ENCODE results near the gene SLC29A4. TPM values are rescaled to one million over a fixed set of nuclear protein-coding genes. Genes with fewer than 3 reads are reported as not detected.
"Not testable (repeated sequence)": the region's sequence is repeated elsewhere in the genome, so short reads cannot be mapped to it uniquely, and the experiment has no call there.

SLC29A4 gene
- polyA plus RNA-seq, 1 donor, result 37.4 TPM

GRCh38 chr7:5323800-5324781 lies 41.3 kb downstream of the SLC29A4 start:
- DNase-seq, result not testable (repeated sequence)

GRCh38 chr7:5324961-5325360 lies 42.2 kb downstream of the SLC29A4 start:
- no peak for DNase-seq

DNA sequence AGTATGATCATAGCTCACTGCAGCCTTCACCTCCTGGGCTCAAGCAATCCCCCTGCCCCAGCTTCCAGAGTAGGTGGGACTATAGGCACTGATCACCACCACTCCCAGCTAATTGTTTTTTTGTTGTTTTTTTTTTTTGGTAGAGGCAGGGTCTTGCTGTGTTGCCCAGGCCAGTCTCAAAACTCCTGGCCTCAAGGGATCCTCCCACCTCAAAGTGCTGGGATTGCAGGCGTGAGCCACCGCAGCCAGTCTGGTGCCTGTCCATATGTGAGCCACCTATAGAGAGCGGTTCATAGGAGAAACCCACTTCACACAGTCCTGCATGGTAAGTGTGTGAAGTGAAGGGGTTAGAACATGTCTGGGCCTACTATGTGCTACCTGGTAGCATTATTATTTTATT lies 47.5 kb downstream of the SLC29A4 start:
- DNase-seq, result no peak

DNA sequence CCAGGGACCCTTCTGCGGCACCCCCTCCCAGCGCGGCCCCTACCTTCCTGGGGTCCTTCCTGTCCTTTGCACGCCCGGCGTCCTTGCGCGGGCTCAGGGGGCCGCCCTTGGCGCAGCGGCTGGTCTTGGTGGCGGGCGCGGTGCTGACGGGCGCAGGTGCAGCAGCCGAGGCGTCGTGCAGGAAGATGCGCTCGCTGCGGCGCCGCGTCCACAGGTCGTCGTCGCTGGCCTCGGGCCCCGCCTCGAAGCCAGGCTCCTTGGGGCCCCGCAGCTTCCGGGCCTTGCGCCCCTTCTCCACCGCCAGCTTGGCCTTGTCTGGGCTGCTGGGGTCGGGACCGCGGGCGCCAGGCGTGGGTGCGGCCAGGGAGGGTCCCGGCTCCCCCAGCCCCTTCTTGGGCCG lies 49.8 kb downstream of the SLC29A4 start:
- no peak for DNase-seq

GRCh38 chr7:5333121-5334045 lies 50.6 kb downstream of the SLC29A4 start:
- no peak for DNase-seq

- no peak for DNase-seq
Measured at GRCh38 chr7:5334671-5335070, 51.9 kb downstream of the SLC29A4 start.

- no peak for DNase-seq
Measured at GRCh38 chr7:5337047-5337446, 54.3 kb downstream of the SLC29A4 start.

DNA sequence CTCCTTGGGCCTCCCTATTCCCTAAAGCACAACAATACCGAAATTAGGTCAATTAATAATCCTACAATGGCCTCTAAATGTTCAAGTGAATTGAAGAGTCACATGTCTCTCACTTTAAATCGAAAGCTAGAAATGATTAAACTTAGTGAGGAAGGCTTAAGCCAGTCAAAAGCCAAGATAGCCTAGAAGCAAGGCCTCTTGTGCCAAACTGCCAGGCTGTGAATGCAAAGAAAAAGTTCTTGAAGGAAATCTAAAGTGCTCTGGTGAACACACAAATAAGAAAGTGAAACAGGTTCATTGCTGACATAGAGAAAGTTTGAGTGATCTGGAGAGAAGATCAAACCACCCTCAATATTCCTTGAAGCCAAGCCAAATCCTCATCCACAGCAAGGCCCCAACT lies 57.2 kb downstream of the SLC29A4 start:
- DNase-seq, result no peak

DNA sequence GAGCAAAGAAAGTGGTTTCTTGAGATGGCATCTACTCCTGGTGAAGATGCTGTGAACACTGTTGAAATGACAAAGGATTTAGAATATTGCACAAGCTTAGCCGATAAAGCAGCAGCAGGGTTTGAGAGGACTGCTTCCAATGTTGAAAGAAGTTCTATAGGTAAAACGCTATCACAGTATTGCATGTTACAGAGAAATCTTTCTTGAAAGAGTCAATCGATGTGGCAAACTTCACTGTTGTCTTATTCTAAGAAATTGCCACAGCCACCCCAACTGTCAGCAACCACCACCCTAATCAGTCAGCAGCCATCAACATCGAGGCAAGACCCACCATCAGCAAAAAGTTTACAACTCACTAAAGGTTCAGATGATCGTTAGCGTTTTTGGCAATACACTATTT lies 59.9 kb downstream of the SLC29A4 start:
- DNase-seq, result no peak

GRCh38 chr7:5343884-5344283 lies 61.1 kb downstream of the SLC29A4 start:
- no peak for DNase-seq

DNA sequence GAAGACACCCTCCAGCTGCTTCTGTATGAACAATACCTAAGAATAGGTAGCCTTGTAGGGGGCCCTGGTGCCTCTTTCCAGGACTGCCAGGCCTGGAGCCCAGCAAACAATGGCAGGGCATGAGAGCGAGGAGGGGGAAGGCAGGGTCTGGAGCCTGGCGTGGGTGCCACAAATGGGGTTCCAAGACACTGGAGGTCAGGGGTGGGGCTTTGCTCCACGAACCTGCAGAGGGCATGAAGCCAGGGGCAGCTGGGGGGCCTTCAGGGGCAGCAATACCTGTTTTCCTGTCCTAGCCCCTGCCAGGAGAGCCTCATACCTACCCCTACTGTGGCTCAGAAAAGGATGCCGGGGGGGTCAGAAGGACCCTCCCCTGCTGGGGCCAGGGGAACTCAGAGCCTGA lies 61.6 kb downstream of the SLC29A4 start:
- no peak for DNase-seq

DNA sequence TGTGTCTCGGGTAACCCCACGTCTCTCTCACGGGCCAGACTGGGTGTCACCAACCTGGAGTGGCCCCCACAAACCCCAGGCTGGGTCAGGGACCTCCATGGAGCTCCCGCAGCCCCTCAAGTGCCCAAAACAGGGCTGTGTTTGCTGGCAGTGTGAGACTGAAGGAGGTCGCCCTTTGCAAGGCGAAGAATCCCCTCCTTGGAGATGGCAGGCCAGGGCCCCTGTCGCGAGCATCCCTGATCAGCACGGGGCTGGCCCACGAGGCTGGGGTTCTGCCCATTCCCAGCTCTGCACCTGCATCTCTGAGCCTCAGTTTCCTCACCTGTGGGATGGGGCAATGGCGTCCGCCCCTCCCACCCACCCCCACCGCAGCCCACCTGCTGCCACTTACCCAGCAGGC lies 62.4 kb downstream of the SLC29A4 start:
- DNase-seq, result no peak

- DNase-seq, result no peak
Measured at GRCh38 chr7:5345671-5346070, 62.9 kb downstream of the SLC29A4 start.

- no peak for DNase-seq
Measured at GRCh38 chr7:5348134-5349004, 65.6 kb downstream of the SLC29A4 start.

- DNase-seq, result no peak
Measured at GRCh38 chr7:5349005-5349380, 66.2 kb downstream of the SLC29A4 start.

DNA sequence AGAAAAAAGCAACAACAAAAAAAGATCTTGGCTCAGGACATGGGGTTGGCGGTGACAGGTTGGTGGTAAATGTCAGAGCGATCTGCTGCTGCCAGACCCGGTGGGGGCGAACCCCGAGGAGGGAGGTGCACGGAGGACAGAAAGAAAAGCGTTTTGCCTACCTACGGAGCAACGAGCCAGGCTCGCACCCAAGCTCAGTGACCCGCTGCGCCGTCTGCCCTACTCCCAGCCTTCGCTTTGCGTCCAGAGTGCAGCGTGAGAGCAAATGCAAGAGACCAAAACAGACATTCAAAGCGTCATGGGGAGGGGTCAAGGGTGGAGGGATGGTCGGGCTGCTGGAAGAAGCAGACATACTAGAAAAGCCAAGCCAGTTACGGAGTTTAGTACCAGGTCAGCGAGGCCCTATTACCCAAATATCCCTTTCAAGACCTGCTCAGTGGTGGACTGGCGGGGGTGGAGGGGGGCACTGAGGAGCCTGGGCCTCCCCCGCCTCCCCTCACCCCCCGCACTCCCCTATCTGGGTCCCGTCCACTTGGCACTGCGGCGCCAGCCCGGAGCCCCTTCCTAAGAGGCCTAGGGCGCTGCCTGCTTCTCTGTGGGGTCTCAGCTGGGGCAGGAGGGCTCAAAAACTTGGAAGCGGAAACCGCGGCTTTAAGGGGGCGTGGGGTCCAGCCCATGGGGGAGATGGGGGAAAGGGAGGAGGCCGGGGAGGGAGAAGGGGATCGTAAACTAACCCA lies 66.9 kb downstream of the SLC29A4 start:
- DNase-seq, result no peak

DNA sequence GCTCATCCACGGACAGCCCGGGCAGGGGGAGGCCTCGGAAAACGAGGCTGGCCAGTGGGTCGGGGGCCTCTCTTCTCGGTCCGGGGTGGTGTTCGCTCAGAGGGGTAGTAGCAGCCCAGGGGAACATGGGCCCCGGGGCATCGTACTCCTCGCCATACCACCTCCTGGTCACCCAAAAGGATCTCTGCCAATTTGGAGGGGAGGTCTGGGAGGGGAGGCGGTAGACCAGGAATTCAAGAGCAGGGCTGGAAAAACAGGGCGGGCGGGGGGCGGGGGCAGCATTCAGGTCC lies 67.4 kb downstream of the SLC29A4 start:
- DNase-seq, result no peak

- DNase-seq, result no peak
Measured at GRCh38 chr7:5350600-5351385, 68.0 kb downstream of the SLC29A4 start.

DNA sequence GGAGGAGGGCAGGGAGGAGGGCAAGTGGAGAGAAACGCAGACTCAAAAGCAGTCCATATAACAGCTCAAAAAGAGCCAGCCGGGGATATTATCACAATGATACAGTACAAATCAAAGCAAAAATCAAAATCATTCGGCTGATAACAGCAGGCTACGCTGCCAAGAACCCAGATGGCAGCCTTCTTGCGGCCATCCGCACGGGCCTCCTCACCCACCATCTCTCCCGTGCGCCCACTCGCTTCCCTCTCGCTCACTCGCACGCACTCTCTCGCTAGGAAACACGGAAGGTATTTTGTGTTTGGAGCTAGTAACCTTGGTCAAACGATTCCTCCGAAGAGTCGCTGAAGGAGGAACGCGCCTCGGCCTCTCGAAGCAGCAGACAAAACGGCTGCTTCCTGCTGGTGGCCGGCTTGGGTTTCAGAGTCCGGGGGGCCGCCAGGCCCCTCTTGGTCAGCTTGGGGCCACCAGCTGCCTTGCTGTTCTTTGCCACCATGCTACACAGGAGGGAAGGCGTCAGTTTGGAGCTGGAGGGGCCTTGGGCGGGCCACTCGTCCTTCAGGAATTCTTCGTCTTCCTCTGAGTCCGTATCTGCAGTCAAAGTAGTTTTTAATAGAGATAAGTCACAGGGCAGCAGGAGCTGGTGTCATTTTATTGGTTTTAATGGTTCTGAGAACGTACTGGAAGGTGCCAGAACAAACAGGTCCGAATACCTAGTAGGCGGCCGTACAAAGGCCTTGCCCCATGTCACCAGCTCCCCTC lies 68.9 kb downstream of the SLC29A4 start:
- no peak for DNase-seq

GRCh38 chr7:5352440-5353010 lies 69.8 kb downstream of the SLC29A4 start:
- no peak for DNase-seq
